Prostate gland (tissue), 2 donors: Measurements from ENCODE around the gene XKR8.

Experiments used
- POLR2A ChIP-seq: fragments of 450-650 bp; IDR thresholded peaks from one replicate; pipeline ENCODE4 v1.6.1; 2016; ENCODE audit warnings: antibody characterized with exemption, mild to moderate bottlenecking
- POLR2AphosphoS5 ChIP-seq: sonication (generic); formaldehyde crosslinking; IDR thresholded peaks from one replicate; pipeline ENCODE4 v1.6.1; 2017; ENCODE audit warnings: antibody characterized with exemption
- TF ChIP-seq, protein P1 (sequence below), 4 experiments: fragments of 200-600 bp in 2 of 4; fragments of 450-650 bp in 2 of 4; sonication (generic) in 2 of 4; IDR thresholded peaks; 1 replicate in 3 of 4; 2 replicates in 1 of 4; pipeline ENCODE4 v1.5.1; 2016 to 2019; ENCODE audit warnings: antibody characterized with exemption in 4 of 4, mild to moderate bottlenecking in 2 of 4, moderate library complexity in 2 of 4

DNA sequence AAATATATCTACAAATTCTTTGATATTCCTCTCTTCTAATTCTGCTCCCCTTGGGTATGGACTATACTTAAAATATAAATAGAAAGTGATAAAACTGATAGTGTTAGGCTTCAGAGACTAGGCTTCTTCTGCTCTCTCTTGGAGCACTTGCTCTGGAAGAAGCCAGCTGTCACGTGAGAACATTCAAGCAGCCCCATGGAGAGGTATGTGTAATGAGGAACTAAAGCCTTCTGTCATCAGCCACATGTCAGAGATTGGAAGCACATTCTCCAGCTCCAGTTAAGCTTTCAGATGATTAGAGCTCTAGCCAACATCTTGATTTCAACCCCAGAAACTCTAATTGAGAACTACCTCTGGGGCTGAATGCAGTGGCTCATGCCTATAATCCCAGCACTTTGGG lies 34.3 kb downstream of the XKR8 start:
- TF ChIP-seq POLR2AphosphoS5 (no peak), POLR2A (no peak)
- TF ChIP-seq, protein P1, sequence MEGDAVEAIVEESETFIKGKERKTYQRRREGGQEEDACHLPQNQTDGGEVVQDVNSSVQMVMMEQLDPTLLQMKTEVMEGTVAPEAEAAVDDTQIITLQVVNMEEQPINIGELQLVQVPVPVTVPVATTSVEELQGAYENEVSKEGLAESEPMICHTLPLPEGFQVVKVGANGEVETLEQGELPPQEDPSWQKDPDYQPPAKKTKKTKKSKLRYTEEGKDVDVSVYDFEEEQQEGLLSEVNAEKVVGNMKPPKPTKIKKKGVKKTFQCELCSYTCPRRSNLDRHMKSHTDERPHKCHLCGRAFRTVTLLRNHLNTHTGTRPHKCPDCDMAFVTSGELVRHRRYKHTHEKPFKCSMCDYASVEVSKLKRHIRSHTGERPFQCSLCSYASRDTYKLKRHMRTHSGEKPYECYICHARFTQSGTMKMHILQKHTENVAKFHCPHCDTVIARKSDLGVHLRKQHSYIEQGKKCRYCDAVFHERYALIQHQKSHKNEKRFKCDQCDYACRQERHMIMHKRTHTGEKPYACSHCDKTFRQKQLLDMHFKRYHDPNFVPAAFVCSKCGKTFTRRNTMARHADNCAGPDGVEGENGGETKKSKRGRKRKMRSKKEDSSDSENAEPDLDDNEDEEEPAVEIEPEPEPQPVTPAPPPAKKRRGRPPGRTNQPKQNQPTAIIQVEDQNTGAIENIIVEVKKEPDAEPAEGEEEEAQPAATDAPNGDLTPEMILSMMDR (IDR thresholded peaks at IDR 0.05): no peak
